ENCODE results near the gene COL5A1.
"Not testable (repeated sequence)": the region's sequence is repeated elsewhere in the genome, so short reads cannot be mapped to it uniquely, and the experiment has no call there.

COL5A1 gene

DNA sequence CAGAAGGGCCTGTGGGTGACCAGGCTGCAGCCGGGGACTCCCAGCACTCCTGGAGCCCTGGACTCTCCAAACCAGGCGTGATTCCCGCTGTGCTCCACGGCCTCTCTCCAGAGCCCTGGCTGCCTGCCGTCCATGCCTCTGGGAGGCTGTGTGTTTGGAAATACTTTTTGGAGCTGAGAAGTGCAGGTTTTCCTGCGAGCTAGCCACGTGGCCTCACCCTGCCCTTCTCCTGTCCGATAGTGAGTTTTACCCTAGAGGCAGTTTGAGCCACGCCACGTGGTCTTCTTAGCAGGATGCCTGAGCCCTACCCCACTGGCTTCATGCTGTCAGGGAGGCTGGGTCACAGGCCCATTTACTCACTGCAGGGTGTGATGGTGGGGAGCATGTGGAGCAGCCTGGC is 71.3 kb downstream of the COL5A1 start:
- DNase-seq = no peak

DNA sequence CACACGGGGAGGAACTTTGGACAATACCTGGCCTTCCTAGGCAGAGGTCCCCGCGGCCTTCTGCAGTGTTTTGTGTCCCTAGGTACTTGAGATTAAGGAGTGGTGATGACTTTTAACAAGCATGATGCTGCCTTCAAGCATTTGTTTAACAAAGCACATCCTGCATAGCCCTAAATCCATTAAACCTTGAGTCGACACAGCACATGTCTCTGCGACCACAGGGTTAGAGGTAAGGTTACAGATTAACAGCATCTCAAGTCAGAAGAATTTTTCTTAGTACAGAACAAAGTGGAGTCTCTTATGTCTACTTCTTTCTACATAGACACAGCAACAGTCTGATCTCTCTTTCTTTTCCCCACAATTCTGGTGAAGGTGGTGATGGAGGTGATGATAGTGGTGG is 73.9 kb downstream of the COL5A1 start:
- DNase-seq = not testable (repeated sequence)

DNA sequence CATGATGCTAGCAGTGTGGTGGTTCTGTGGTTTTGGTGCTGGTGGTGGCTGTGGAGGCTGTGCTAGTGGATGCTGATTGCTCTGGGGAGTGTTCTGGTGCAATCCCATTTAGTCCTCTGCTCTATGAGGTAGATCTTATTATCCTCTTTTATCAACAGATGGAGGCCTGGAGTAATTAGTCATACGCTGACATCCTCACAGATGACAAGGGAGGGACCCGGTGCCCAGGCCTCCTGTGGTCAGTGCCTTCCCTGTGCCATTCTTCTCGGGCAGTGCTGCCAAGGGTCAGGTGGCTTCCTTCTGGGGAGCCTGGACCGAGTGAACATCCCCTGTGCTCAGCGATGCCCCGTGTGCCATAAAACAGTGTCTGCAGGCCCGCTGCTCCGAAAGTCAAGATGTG is 74.5 kb downstream of the COL5A1 start:
- no peak for DNase-seq

DNA sequence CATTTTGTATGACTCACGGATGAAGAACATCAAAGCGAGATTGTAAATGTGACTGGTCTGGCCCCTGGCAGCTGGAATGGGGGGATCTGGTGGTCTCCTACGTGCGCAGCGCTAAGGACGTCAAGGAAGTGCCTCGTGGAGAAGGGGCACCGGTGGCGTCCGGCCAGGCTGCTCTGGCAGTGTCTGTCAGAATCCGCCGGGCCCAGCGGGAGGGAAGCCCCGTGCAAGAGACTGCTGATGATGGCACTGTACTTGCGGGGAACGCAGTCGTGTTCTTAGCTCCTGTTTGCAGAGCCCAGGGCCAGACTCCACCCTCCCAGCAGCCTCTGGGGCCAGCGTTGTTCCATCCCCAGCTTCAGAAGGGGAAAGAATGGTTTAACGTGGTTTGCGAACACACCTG is 75.5 kb downstream of the COL5A1 start:
- no peak for DNase-seq

DNA sequence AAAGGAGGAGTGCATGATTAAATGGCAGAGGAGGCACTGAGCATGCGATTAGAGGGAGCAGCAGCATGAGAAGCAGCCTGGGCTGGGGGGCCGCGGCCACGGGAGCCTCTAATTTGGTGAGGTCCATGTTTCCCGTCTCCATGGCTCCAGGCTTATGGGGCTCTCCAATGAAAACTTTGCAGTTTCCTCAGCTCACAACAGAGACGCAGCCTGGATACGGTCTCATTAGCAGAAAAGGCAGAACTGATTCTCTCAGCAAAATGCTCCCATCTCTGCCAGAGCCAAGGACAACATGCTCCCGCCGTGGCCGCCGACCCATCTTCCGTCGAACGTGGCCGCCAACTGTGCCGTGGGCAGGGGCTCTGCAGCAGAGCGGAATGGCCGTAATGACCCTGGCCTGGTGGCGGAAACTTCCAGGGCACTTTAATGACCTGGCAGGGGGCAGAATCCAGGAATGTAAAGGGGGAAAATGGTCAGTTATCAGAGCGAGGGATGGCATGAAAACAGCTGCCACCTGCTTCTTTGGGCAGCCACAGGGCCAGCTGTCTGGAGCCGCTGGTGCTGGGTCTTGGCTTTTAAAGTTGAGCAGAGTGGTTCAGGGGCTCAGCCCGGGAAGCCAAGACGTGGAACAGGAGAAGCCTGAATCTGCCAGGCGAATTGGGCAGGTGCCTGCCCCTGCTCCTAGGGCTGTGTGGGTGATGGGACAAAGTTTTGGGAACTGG is 76.5 kb downstream of the COL5A1 start:
- DNase-seq = no peak

DNA sequence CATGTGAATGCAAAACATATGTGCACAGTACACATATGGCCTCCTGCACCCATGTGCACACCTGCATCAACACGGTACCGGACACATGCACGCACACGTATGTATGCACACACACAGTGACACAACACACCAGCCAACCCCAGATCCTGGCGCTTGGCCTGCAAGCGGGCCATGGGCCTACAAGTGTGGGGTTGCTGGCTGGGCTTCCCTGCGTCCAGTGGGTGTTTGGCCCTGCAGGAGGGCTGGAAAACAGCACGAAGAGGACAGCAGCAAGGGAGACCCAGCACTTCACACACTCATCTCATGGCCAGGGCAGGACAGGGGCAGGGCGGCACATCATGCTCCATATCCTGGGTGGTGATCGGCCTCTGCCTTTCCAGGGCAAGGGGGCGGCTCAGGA is 77.7 kb downstream of the COL5A1 start:
- no peak for DNase-seq

DNA sequence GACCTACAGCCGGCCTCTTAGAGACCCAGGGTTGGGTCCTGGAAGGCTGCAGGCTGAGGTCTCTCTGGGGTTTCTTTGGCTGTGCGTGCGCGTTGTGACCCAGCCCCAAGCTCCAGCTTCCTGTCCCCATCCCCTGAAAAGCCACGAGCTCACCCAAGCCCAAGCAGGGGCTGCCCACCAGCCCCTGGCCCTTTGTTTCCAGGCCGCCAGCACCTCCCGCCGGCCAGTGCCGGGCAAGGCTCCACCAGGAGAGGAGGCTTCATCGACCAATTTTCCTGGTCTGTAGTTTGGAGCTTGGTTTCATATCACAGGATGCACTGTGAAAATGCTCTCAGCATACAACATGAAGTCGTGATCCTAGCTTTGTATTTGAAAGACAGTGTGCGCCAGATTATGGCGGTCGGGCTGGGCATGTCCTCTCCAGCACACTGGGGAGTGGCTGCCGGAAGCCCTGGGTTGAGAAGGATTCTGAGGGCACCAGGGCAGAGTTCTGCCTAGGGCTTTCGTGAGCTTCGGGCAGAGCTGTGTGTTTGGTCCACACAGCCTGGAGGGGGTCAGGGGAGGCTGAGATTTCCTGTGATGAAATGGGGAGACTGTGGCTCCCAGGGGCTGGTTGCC is 78.6 kb downstream of the COL5A1 start:
- DNase-seq = no peak

DNA sequence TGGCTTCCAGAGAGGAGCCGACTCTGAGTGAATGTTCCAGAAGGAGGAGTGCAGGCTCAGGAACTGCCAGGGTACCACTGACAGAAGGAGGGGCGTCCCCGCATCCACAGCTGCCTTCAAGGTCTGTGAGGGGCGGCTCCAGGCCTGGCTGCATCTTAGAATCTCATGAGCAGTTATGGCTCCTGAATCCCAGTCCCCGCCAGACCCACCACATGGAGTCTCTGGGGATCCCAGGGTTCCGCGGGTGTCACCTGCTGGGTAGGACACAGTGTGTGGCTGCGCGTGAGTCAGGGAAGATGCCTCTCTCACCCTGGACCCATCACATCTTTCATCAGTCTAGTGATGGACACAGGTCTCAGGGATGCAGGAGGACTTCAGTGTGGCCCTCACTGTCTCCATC is 79.2 kb downstream of the COL5A1 start:
- no peak for DNase-seq

DNA sequence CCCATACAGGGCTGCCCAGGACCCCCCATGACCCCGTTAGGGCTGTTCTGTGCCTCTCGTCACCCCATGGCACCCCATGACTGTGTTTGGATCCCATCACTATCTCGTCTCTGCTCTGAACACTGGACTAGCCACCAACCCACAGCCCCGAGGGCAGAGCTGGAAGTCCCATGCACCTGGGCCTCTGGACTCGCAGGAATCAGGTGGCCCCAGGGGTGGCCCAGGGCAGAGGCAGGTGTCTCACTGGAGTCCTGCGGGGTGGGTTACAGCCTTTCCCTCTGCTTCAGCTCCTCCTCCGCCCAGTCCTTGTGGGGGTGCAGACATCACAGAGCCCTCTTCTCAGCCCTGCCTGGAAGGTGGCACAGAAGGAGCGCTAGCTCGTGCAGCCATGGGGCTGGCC is 79.7 kb downstream of the COL5A1 start:
- no peak for DNase-seq

DNA sequence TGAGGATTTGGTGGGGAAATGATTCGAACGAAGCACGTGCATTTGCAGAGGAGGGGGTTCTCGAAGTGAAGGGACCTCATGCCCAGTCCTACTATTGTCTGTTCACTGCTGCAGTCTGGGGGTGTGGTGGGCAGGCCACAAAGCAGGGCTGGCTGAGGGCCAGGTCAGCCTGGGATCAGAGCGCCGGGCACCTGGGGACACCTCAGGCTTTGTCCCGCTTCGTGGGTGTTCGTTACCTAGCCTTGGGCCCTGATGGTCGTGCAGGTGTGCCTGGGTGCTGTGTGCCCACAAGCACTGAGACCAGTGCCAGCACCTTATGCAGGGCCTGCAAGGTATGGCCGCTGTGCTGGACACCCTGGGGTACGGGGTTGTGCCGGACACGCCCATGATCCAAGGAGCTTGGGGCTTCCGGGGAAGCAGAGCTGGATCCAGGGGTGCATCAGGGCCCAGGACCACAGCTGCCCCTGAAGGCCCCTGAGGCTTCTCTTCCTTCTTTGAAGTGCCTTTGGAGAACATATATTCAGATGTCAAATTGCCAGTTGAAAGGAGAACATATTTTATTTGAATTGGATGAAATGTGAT is 80.6 kb downstream of the COL5A1 start:
- no peak for DNase-seq

DNA sequence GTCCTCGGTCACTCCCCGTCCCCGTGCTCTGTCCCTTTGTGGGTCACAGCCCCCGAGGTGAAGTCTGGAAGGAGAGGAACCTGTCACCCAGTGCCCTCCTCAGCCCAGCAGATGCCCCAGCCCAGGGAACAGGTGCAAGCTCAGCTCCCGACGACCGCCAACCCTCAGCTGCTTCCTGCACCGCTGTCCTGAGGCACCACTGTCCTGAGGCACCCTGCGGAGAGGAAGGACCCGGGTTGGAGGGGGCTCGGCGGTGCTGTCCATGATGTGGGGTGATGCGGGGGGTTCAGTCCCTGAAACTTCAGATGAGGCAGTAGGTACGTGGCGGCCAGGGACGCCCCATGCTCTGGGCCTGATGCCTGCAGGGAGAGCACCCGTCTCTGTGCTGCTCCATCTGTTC is 81.4 kb downstream of the COL5A1 start:
- DNase-seq = no peak

DNA sequence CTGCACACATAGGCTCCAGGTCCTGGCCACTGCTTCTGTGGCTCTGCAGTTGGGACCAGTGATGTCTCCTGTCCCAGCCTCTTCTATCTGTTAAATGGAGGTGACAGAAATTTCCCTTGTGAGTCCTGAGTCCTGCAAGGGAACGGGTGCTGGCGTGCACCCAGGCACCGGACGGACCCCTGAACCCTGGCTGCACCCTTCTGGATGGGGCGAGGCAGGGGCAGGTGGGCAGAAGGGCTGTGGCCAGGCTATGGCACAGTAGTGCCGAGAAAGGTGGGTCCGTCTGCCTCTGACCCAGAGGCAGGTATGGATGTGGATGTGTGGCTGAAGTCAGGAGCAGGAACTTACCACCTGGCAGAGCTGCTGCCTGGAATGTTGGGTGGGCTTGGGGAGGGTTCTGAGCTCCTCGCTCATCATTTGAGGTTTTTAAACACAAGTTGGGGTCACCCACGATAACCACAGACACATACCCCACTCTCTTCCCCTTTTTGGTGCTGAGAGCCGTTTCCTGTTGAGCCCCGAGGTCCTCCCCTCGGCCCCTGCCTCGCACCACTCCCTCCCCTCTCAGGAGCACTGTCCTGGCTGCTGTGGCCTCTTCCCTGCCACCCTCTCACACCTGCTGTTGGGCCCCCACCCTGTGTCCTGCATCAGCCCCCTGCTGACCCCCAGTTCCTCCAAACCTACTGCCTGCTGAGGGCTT is 82.0 kb downstream of the COL5A1 start:
- no peak for DNase-seq

DNA sequence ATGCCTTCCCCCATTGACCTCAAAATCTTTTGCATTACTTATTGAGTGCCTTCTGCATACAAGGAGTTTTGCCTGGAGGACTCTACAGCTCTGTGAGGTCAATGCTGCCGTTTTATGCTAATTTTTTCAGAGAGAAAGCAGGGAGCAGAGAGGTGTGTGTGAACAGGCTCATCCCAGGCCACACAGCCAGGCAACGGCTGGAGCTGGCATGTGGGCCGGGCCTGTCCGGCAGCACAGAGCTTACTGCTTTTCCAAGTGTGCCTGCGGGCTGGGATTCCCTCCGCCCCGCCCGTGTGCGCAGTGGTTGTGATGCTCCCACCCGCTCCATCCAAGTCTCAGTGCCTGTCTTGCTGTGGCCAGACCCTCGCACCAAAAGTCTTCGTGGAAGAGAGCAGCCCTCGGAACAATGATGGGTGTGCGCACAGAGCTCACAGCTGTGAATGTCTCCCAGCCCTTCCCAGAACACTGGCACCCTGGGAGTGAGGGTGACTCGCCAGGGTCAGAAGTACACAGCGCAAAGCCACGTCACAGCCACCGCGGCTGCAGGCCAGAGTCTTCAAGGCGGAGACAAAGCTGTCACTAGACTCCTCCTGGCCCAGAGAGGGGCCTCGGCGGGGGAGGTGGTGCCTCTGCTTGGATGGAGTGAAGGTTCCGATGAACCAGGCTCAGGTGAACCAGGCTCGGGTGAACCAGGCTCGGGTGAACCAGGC is 82.8 kb downstream of the COL5A1 start:
- peak; percentile 42 for DNase-seq

DNA sequence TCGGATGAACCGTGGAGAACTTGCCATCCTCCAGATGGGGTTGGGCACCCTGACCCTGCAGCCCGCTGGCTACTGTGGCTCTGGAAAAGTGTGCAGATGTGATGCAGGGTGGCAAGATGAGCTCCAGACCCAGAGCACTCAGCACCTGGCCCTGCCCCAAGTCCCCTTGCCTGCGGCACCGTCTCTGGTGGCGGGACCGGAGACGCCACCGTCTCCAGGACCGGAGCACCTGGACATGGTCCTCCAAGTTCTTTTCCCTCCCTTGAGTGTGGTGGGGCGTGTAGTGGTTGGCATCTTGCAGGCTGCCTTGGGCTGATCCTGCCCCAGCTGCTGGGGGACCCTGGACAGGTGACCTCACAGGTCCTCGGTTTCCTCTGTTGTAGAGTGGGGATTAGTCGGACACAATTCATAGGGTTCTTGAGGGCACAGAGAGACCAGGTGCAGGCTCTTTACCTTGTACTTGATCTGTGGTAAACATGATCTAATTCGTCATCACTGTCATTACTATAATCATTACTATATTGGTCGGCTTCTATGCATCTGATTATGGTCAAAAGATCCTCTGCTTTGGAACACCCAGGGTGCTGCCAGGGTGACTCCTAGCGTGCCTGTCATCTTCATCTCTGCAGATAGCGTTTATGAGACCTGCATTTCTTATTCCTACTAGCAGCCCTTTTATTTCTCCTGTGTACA is 83.5 kb downstream of the COL5A1 start:
- no peak for DNase-seq

DNA sequence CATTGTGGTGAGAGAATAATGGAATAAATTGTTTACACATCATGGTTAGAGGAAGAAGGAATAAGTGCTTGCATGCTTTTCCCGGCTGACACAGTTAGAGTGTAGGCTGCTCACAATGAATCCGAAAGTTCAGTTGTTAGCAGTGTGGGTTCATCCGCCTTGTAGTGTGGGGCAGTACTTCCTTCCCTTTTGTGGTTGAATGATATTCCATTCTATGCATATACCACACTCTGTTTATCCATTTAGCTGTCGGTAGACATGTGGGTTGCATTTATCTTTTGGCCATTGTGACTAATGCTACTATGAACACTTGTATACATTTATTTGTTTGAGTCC is 84.0 kb downstream of the COL5A1 start:
- no peak for DNase-seq

DNA sequence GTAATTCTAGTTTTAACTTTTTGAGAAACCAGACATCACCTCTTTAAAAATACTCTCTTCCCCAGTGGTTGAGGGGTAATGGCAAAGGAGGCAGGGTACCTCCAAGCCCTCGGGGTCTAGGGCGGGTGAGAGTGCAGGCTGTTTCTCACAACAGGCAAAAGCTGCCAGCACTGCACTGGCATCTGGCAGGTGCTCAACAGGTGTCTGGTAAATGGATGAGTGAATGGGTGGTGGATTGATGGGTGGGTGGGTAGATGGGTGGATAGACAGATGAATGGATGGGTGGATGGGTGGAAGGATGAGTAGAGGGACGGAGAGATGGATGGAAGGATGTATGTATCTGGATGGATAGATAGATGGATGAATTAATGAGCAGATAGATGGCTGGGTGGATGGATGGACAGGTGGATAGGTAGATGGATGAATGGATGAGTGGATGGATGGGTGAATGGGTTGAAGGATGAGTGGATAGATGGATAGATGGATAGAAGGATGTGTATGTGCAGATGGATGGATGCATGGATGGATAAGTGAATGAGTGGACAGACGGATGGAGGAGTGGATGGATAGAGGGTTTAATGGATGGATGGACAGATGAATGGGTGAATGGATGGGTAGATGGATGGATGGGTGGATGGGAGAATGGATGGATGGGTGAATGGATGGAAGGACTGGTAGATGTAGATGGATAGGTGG is 84.6 kb downstream of the COL5A1 start:
- DNase-seq = no peak

DNA sequence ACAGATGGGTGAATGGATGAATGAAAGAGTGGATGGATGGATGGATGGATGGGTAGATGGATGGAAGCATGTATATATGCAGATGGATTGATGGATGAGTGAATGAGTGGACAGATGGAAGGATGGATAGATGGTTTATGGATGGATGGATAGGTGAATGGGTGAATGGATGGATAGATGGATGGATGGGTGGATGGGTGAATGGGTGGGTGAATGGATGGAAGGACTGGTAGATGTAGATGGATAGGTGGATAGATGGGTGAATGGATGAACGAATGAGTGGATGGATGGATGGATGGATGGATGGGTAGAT is 85.1 kb downstream of the COL5A1 start:
- DNase-seq = no peak

DNA sequence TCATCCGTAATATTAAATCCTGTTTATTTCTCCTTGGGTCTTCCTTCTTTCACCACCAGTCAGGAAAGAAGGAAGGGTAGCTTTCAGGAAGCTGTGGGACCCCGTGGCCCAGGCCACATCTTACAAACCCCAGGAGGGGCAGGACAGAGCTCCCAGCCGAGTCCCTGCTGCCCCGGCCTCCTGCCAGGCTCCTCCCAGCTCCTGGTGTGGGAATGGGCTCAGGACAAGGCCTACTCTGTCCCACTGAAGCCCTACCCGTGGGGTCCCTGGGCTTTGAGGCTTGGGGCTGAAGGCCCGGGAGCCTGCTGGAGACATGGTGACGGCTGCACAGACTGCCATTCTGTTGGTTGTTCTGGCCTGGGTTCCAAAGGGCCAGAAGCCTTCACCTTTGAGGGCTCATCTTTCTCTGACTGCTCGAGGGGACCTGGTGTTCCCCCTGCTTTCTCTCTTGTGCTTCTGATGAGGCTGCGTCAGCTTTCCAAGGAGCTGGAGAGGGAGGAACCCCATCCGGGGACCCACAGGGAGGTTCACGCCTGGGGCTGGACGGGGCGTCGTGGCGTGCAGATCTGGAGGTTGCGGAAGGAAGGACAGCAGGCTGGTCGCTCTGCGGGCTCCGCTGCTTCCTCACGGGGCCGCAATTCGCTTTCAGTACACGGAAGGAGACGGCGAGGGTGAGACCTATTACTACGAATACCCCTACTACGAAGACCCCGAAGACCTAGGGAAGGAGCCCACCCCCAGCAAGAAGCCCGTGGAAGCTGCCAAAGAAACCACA is 86.6 kb downstream of the COL5A1 start:
- no peak for DNase-seq

DNA sequence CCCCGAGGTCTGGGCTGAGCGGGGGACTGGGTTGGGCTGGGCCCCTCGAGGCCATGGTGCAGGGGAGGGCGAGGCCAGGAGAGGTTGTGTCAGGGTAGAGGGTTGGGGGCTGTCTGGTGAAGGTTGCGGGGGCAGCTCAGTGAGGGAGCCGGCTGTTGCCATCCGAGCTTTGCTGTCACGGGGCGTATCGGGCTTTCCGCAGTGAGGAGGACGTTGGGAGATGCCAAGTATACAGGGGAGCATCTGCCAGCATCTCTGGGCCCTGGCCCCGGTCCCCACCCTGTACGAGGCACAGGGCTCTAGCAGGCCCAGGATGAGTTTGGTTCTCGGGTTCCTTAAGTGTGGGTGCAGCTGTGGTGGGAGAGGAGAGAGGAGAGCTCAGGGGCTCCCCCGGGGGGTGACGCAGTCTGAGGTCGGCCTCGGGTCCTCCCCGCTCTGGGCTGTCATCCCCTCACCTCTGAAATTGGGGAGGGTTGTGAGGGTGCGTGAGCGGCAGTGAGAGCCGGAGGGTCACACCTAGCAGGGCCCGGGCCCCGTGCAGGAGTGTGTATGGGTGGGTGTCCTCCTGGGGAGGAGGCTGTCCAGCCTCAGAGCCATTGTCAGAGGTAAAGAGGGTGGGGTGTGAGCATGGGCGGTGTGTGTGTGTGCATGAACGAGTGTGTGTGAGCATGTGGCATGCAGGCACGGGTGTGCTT is 87.3 kb downstream of the COL5A1 start:
- DNase-seq = no peak

DNA sequence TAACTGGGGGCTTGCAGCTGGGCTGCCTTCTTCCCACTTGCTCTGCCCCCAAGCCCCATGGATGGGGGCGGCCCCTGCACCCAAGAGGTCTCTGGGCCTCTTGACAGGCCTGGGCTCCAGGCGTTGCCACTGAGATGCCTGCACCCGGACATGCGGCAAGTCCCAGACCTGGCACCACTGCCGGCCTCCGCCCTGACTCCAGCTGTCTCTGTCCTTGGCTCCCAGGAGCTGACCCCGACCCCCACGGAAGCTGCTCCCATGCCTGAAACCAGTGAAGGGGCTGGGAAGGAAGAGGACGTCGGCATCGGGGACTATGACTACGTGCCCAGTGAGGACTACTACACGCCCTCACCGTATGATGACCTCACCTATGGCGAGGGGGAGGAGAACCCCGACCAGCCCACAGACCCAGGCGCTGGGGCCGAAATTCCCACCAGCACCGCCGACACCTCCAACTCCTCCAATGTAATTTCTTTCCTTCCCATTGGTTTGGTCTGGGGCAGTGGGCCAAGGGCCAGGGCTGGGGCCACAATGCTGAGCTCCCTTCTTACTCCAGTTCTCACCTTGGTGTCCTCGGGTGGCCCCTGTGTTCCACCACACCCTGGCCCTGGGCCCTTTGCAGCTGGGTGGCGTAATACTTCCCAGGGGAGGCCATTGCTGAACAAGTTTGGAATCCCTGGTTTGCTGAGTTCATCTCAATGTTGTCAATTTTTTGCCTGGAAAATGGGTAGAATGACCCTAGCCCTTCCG is 88.6 kb downstream of the COL5A1 start:
- DNase-seq = no peak
